ENCODE measurements around the gene SYS1.

The SYS1 gene
- 100 to 123 (median 110) reads per million in 4 donors for total RNA-seq

DNA sequence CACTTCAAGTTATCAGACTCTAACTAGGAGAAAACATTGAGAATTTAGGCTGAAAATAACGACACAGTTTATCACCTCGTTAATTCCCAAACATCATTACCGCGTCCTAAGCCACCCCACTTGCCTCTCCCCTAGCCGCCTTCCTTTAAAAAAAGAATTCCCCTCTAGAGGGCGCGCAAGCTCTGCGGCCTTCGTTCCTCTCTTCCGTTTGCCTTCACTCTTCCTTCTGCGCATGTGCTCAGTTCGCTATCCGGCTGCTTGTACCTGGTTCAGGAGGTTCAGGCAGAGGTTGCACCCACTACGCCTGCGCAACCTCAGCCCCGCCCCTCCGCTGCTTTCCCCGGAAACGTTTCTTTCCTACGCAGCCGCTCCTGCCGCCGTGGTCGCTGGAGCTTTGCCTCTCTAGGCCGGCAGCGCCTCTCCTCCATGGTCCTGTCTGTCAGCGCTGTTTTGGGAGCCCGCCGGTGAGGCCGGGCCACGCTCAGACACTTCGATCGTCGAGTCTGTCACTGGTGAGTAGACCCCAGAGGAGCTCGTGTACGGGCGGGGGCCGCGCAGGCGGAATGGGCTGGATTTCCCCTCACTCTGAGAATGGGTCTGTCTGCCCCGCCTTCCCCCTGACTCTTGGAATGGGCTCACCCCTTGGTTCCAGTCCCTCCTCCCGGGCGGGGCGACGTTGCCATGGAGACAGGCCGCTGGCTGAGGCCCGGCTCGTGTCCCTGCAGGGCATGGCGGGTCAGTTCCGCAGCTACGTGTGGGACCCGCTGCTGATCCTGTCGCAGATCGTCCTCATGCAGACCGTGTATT lies at the start of gene SYS1:
TSS of gene SYS1 (plus strand) at position 353 of the 807 bp plus-strand sequence. CDS start at position 729, 376 bp downstream.
- DNase-seq, result peak; percentile 98 to 99 (median 98)

DNA sequence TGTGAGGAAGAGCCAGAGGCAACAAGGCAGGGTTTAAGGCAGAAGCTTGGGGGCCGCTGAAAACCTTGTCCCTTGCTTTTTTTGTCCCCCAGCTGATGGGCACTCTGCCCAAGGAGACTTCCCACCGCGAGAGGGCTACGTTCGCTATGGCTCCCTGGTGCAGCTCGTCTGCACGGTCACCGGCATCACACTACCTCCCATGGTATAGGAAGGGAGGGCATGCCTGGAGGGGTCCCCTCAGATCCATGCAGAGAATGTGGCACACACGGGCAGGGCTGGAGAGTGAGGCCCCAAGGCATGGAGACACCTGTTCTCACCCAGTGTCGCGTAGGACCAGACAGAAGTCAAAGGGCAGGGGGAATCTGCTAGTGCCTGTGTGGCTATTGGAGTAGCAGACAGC lies 49.0 kb upstream of the SYS1 start:
- no peak for DNase-seq

DNA sequence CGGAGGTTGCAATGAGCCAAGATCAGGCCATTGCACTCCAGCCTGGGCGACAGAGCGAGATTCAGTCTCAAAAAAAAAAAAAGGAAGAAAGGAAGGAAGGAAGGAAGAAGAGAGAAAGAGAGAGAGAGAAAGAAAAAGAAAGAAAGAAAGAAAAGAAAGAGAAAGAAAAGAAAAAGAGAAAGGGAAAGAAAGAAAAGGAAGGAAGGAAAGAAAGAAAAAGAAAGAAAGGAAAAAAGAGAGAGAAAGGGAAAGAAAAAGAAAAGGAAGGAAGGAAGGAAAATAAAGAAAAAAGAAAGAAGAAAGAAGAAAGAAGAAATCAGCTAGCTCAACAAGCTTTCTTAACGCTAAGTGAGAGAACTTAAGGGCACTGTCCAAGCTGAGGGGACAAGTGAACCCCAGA lies 47.3 kb upstream of the SYS1 start:
- DNase-seq, result no peak

- no peak for DNase-seq
These were observed 46.5 kb upstream of the SYS1 start for GRCh38 chr20:45316150-45317080.

GRCh38 chr20:45317826-45318225 lies 45.1 kb upstream of the SYS1 start:
- no peak for DNase-seq

GRCh38 chr20:45318386-45318939 lies 44.5 kb upstream of the SYS1 start:
- peak in 1 of 5 donors; percentile 43 for DNase-seq

DNA sequence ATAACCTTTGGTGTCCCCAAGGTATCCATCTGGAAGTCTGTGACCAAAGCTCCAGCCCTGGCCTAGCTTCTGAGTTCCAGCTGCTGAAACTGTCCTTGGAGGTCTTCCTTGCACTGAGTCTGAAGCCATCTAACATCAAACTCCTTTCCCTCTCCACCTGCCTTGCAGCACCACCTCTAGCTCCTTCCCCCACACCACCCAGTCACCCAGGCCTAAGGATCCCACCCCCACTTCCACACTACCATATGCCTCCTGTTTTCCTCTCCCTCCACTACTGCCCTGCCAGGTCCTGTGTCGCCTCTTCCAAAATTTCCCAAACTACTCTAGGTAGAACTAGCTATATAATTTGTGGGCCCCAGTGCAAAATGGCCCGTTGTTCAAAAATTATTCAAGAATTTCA lies 44.0 kb upstream of the SYS1 start:
- DNase-seq, result no peak

DNA sequence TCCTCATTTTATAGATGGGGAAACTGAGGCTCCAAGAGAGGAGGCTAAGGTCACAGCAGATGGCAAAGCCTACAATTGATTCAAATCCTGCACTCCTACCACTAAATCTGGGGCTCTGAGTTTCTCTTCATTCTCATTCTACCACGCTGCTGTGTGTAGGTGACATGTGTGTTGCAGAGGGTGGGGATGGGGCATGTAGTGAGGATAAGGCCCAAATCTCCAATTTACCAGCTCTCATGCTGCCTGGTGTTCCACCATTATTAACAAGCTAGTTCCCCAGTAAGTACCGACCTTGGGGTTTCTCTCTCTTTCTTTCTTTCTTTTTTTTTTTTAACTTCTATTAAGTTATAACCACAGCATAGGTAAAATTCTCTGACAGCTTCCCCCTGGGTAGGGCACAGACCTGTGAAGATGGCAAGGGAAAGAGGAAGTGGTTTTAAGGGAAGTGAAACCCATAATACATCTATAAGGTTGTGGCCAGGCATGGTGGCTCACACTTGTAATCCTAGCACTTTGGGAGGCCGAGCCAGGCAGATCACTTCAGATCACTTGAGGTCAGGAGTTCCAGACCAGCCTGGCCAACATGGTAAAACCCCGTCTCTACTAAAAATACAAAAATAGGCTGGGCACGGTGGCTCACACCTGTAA lies 41.9 kb upstream of the SYS1 start:
- peak in 1 of 5 donors; percentile 68 for DNase-seq

DNA sequence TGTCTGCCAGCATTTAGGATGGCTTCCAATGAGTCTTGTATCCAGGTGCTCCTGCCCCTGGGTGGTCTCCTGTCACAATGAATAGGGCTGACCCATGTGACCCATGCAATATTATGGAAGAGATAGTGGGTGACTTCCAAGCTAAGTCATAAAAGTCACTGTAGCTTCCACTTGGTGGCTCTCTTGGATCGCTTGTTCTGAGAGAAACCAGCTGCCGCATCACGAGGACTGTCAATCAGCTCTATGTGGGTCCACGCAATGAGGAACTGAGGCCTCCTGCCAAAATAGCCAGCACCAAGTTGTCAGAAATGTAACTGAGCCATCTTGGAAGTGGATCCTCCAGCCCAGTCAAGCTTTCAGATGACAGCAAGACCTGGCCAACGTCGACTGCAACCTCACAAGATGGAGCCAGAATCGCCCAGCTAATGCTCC lies 40.0 kb upstream of the SYS1 start:
- no peak for DNase-seq

DNA sequence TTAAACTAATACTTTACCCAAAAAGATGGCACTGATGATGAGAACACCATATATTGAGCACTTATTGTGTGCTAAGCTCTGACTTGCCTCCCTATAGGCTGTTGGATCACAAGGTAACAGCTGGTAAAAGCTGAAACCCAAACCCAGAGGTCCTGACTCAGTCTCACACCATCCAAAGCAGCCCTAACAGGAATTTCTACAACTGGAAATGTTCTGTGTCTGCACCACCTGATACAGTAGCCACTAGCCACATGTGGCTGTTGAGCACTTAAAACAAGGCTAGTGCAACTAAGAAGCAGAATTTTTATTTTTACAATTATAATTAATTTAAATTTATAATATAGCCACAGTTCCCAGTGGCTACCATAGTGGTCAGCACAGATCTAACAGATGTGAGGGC lies 39.2 kb upstream of the SYS1 start:
- DNase-seq, result no peak

- DNase-seq, result no peak
These were observed 37.6 kb upstream of the SYS1 start for GRCh38 chr20:45325371-45325770.

- no peak for DNase-seq
These were observed 34.5 kb upstream of the SYS1 start for GRCh38 chr20:45328451-45328850.

DNA sequence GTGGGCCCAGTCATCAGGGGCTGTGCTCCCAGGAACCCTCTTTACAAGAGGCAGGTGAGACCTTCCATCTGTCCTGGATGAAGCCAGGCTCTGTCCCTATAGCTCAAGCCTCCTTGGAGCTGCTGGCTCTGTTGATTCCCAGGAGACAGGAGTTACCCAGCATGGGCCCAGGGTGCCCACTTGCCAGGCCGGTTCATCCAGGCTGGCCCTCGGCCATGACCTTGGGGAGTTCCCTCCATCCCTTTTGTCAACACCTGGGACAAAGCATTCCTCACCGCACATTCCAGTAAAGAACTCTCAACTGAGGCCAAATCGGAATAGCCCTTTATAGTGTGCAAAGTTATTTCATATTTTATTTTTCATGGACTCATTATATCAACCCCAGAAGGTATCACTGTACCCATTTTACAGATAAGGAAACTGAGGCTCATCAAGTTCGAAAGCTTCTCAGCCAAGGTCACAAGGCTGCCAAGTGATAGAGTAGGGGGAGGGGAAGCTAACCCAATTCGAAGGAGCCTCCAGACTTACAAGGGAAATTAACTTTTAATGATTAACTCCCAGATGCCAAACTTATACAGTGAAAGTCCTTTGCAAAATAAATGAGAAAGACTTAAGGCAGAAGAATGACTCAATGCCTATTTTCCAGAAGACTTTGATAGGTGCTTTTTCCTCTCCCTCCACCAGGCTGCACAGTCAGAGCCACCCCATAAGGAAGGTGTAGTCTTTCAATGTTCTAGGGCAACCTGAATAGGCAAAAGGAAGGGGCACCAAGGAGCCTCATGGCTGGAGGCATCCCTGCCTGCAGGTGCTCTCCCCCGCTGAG lies 33.2 kb upstream of the SYS1 start:
- DNase-seq, result no peak

GRCh38 chr20:45330476-45330875 lies 32.5 kb upstream of the SYS1 start:
- no peak for DNase-seq

DNA sequence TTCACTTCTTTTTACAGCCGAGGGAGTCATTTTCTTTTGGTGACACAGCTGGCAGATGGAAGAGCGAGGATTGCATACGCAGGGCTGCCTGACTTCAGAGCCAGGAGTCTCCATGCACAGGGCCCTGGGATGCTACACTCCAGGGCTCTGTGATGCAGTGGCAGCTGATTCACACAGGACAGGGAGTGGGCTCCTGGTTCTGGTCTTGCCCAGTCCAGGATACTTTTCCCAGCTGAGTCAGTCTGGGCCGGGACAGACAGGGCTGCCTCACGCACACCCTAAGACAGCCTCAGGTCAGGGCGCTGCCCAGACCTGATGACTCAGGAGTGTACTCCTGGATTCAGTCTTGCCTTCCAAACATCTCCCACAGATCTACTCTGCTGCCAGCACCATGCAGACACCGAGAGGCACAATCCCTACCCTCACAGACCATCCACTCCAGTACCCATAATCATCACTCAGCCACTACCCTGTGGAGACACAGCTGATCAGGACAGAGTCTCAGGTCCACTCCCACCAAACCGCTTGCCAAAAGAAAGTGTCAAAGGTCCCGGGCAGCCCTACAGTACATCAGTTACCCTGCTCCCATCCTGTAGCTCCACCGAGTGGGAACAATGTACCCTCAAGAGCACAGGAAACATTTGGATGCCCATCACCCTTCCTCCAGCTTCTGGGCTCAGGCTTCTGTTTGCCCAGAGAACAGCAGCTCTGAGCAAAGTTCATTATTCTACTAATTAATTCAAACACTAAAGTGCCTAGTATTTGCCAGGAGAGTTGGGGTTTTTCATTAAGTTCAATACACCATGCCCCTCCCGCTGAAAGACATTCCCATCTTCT lies 26.2 kb upstream of the SYS1 start:
- DNase-seq, result no peak

GRCh38 chr20:45337367-45338120 lies 25.4 kb upstream of the SYS1 start:
- no peak for DNase-seq

DNA sequence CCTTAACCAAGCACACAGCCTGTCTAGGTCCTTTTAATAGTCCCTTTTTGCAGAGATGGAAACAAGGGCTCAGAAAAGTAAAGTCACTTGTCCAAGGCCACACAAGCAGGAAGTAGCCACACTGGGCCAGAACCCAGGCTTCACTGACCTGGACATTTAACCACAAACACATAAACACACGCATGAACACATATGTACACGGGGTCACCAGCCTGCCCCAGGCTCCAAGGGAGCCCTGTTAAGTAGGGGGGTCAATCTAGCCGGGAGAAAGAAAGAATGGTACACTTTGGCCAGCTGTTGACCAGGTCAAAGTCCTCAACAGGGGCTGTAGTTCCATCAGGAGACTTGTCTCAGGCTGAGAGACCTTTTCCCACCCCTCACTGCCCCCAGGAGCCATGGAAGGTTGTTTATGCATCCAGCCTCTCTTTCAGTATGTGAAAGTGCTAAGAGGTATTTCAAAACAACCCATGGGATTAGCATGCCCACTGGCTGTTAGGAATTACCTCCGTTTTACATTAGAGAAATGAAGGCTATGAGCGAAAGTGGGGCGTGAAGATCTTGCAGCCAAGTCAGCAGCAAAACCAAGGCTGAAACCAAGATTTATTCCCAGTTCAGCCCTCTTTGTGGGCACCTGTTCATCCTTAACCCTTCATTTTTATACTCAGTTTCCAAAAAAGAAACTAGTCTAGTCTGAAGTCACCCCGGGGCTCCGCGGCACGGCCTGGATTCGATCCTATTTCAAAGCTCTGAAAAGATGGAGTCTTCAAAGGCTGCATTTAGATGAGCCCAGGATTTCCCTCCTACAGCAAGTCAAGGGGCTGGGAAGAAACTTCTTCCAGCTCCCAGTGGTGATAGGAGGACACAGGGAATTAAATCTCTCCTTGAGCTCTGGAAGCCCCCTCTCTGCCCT lies 24.6 kb upstream of the SYS1 start:
- no peak for DNase-seq

DNA sequence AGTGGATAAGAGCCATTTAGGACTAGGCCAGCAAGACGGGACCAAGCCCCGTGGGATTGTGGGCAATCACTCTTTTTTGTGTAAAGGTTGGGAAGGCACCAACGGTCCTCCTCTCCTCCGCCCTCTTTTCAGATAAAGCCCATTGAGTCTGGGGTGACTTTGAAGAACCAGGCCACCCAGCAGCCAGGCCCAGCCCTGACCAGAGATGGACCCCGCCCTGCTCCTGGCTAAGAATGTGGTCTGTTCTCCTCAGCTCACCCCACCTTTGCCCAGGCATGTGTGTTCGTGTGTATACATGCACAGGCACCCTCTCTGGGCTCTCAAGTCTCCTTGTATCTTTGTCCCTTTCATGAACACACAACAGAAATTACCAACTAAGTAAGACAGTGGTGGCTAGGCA lies 23.9 kb upstream of the SYS1 start:
- DNase-seq, result no peak

- DNase-seq, result no peak
These were observed 23.2 kb upstream of the SYS1 start for GRCh38 chr20:45339799-45340198.
